Measurements from ENCODE around the gene DEPDC7. TPM values are rescaled to one million over a fixed set of nuclear protein-coding genes. Genes with fewer than 3 reads are reported as not detected.

The DEPDC7 gene
- total RNA-seq, 1 donor = 14.5 TPM

DNA sequence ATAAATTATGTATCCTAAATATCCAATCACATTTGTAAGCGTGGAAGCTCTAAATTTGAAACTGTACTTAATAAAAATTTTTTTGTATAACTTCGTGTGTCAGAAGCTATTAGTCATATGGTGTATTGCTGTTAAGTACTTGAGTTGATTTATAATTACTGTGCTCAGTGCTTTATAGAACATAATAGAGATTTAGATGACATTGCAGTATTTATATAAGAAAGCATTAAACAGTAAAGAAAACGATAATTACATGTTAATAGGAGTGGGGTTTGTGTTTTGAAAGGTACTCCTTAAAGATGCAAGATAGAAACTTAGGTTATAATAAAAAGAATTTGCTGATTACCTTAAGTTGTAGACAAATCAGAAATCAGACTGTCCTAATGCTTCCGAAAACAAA, 17.8 kb downstream of the DEPDC7 start:
- Histone ChIP-seq H3K27me3 (ENCODE audit: insufficient read depth, low read length) (no peaks in the 10 kb centered on the region), H3K9me3 (ENCODE audit: low read depth, low read length) (no peaks in the 10 kb centered on the region), H2AFZ (ENCODE audit: low read length) (no peak overlapping the region), H3K4me2 (ENCODE audit: insufficient read depth, low read length) (no peak overlapping the region), H3K79me2 (ENCODE audit: insufficient read depth, low read length) (no peaks in the 10 kb centered on the region), H3K36me3 (ENCODE audit: insufficient read depth, low read length) (peaks cover 9% of the 10 kb centered on the region), H4K20me1 (ENCODE audit: insufficient read depth, low read length) (no peaks in the 10 kb centered on the region), H3K4me1 (ENCODE audit: insufficient read depth, low read length) (peaks cover 2% of the 10 kb centered on the region), H3K27ac (ENCODE audit: low read depth, low read length) (no peak overlapping the region), H3K4me3 (ENCODE audit: insufficient read depth, low read length) (no peak overlapping the region)
- TF ChIP-seq, protein P1, sequence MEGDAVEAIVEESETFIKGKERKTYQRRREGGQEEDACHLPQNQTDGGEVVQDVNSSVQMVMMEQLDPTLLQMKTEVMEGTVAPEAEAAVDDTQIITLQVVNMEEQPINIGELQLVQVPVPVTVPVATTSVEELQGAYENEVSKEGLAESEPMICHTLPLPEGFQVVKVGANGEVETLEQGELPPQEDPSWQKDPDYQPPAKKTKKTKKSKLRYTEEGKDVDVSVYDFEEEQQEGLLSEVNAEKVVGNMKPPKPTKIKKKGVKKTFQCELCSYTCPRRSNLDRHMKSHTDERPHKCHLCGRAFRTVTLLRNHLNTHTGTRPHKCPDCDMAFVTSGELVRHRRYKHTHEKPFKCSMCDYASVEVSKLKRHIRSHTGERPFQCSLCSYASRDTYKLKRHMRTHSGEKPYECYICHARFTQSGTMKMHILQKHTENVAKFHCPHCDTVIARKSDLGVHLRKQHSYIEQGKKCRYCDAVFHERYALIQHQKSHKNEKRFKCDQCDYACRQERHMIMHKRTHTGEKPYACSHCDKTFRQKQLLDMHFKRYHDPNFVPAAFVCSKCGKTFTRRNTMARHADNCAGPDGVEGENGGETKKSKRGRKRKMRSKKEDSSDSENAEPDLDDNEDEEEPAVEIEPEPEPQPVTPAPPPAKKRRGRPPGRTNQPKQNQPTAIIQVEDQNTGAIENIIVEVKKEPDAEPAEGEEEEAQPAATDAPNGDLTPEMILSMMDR (IDR thresholded peaks at IDR 0.05; ENCODE audit: extremely low read depth, low read depth, low read length) = no peak
- DNase-seq (ENCODE audit: insufficient read length, low spot score, missing footprints) = no peak

DNA sequence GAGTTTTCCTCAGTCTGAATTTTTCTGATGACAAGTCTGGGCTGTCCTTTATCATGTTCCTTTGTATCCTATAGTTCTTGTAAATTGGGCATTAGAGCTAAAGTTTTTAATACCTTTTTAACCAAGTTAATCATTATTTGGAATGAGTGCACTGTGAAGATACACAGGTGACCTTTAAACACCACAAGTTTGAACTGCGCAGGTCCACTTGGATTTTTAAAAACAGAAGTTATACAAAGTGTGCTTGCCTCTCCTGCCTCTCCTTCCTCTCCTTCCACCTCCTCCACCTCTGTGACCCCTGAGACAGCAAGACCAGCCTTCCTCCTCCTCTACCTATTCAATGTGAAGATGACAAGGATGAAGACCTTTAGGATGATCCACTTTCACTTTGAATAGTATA, 19.3 kb downstream of the DEPDC7 start:
- Histone ChIP-seq H3K27me3 (ENCODE audit: insufficient read depth, low read length) (no peaks in the 10 kb centered on the region), H3K27ac (ENCODE audit: low read depth, low read length) (no peak overlapping the region), H3K4me1 (ENCODE audit: insufficient read depth, low read length) (no peaks in the 10 kb centered on the region), H3K4me3 (ENCODE audit: insufficient read depth, low read length) (no peak overlapping the region), H3K4me2 (ENCODE audit: insufficient read depth, low read length) (no peak overlapping the region), H3K79me2 (ENCODE audit: insufficient read depth, low read length) (peaks cover 3% of the 10 kb centered on the region), H2AFZ (ENCODE audit: low read length) (no peak overlapping the region), H3K36me3 (ENCODE audit: insufficient read depth, low read length) (peaks cover 9% of the 10 kb centered on the region), H4K20me1 (ENCODE audit: insufficient read depth, low read length) (no peaks in the 10 kb centered on the region), H3K9me3 (ENCODE audit: low read depth, low read length) (no peaks in the 10 kb centered on the region)
- no peak for DNase-seq (ENCODE audit: insufficient read length, low spot score, missing footprints)
- TF ChIP-seq, protein P1 (IDR thresholded peaks at IDR 0.05; ENCODE audit: extremely low read depth, low read depth, low read length) = no peak

DNA sequence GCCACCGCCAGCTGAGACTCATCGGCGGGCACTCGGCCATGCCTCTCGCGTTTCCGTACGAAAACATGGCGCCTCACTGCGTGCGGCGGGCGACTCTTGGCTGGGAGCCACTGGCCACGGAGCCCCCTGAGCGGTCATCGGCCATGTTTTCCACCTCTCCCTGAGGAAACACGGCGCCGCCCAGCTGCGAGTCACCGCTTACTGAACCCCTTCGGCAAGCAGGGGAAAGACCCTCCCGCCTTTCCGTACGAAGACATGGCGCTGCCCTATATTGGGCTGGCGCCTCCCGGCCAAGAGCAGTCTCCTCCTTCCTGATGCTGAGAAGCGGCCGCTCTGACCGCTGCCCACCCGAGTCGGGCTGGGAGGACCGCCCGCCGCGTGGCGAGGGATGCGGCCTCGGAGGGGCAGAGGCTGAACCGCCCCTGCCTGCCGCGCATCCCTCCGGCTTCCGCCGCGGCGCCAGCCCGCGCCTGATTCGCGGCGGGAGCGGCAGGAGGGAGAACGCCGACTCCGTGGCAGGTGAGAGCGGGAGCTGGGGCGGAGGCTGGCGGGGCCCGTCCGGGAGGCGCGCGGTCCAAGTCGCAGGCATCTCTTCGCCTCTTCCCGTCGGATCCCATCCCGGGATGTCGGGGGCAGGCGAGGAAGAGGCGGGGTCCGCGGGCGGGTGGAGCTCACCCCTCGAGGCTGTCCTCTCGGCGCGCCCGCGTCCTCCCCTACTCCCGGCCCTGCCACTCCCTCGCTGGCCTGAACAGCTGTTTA, 23.8 kb downstream of the DEPDC7 start, which contains the start of gene TCP11L1:
TCP11L1 (plus strand) TSS at position 299 of the 759 bp plus-strand sequence. CDS start 4,202 bp downstream, outside the sequence.
- peak; percentile 98 for DNase-seq (ENCODE audit: insufficient read length, low spot score, missing footprints)
- Histone ChIP-seq H3K4me1 (ENCODE audit: insufficient read depth, low read length) (peaks cover 23% of the 10 kb centered on the region), H2AFZ (ENCODE audit: low read length) (peak within 1 kb of the TSS; percentile 98), H3K79me2 (ENCODE audit: insufficient read depth, low read length) (peaks cover 26% of the 10 kb centered on the region), H3K27ac (ENCODE audit: low read depth, low read length) (peak within 1 kb of the TSS; percentile 98), H3K27me3 (ENCODE audit: insufficient read depth, low read length) (no peaks in the 10 kb centered on the region), H4K20me1 (ENCODE audit: insufficient read depth, low read length) (no peaks in the 10 kb centered on the region), H3K9me3 (ENCODE audit: low read depth, low read length) (no peaks in the 10 kb centered on the region), H3K4me2 (ENCODE audit: insufficient read depth, low read length) (peak within 1 kb of the TSS; percentile 97), H3K4me3 (ENCODE audit: insufficient read depth, low read length) (peak within 1 kb of the TSS; percentile 92), H3K36me3 (ENCODE audit: insufficient read depth, low read length) (no peaks in the 10 kb centered on the region)
- TF ChIP-seq, protein P1 (IDR thresholded peaks at IDR 0.05; ENCODE audit: extremely low read depth, low read depth, low read length) = no peak

DNA sequence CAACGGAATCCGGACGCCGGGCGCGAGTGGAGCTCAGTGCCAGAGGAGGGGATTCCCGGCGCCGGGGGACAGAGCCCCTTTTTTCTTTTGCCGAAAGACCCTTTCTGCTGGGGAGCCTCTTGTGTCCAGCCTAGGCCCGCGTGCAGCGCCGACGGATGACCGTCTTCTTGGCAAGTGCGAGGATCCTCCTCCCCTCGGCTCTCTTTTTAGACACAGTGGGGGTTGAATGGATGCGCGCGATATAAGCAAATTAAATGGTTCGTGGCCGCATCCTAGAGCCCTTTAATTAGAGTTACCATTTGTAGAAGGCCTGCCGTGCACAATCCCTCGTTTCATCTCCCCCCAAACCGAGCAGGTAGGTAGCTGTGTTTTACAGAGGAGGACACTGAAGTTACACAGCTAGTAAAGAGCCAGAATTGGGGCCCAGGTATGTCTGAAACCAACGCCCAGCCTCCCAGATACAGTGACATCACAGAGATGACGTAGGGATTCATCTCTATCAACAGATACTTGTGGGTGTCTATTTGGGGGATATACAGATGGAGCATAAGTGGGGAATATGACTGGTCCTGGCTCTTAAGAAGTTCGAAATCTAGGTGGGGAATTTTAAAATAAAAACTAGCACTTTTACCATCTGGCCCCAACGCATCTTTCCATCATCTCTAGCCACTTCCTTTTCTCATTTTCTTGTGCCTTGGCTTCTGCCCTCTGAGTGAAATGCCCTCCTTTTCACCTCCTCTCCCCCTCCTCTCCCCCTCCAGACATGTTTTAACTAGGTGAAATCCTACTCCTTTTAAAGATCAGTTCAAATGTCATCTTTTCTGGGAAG, 24.6 kb downstream of the DEPDC7 start:
- Histone ChIP-seq H3K4me1 (ENCODE audit: insufficient read depth, low read length) (peaks cover 27% of the 10 kb centered on the region), H3K79me2 (ENCODE audit: insufficient read depth, low read length) (peaks cover 26% of the 10 kb centered on the region), H3K4me2 (ENCODE audit: insufficient read depth, low read length) (peak overlapping the region; percentile 97), H3K36me3 (ENCODE audit: insufficient read depth, low read length) (peaks cover 8% of the 10 kb centered on the region), H3K4me3 (ENCODE audit: insufficient read depth, low read length) (peak overlapping the region; percentile 92), H3K27ac (ENCODE audit: low read depth, low read length) (peak overlapping the region; percentile 98), H2AFZ (ENCODE audit: low read length) (peak overlapping the region; percentile 98), H3K9me3 (ENCODE audit: low read depth, low read length) (no peaks in the 10 kb centered on the region), H3K27me3 (ENCODE audit: insufficient read depth, low read length) (no peaks in the 10 kb centered on the region), H4K20me1 (ENCODE audit: insufficient read depth, low read length) (no peaks in the 10 kb centered on the region)
- TF ChIP-seq, protein P1 (IDR thresholded peaks at IDR 0.05; ENCODE audit: extremely low read depth, low read depth, low read length) = no peak
- no peak for DNase-seq (ENCODE audit: insufficient read length, low spot score, missing footprints)
